ENCODE results near the gene AIG1. TPM values are rescaled to one million over a fixed set of nuclear protein-coding genes. Genes with fewer than 3 reads are reported as not detected.

AIG1 gene
- total and polyA plus RNA-seq, 2 experiments from 2014 or later, result 44.7 to 46.9 TPM

- Histone ChIP-seq H3F3A (ENCODE audit: insufficient read depth) (no peaks in the 10 kb centered on the region), H3K27me3 (replicated peaks; ENCODE audit: insufficient read depth) (no peaks in the 10 kb centered on the region), H3K9me3 (ENCODE audit: low read depth) (no peaks in the 10 kb centered on the region), H3K36me3 (ENCODE audit: low read depth) (no peaks in the 10 kb centered on the region), H3K79me2 (ENCODE audit: insufficient read depth) (no peaks in the 10 kb centered on the region), H3K9ac (no peak overlapping the region), H4K20me1 (ENCODE audit: insufficient read depth) (no peaks in the 10 kb centered on the region), H3K4me3 (no peak overlapping the region), H3K4me1 (ENCODE audit: insufficient read depth) (peaks cover 17% of the 10 kb centered on the region; the same call in 1 of the 2 replicates), H3K27ac (no peak overlapping the region), H3K9me2 (ENCODE audit: insufficient read depth) (no peaks in the 10 kb centered on the region), H2AFZ (no peak overlapping the region), H3K4me2 (ENCODE audit: unreplicated experiment) (no peak overlapping the region)
- in situ Hi-C loops (cut with MboI), result no loop called here
- 26 to 38% methylated on average over 1 of the region's 1 CpG for WGBS, 2 experiments (ENCODE audit: low coverage in 1 of 2, low lambda C conversion rate in 2 of 2, missing lambda C conversion rate in 2 of 2)
- no peak for DNase-seq
- no peak for TF ChIP-seq EZH2phosphoT487 (IDR thresholded peaks at IDR 0.05; ENCODE audit: insufficient read depth, low read depth)
- TF ChIP-seq EZH2 (IDR thresholded peaks at IDR 0.05; ENCODE audit: insufficient read depth, poor library complexity, severe bottlenecking), result no peak
Observed at GRCh38 chr6:143103916-143104315, 43.2 kb downstream of the AIG1 start.

DNA sequence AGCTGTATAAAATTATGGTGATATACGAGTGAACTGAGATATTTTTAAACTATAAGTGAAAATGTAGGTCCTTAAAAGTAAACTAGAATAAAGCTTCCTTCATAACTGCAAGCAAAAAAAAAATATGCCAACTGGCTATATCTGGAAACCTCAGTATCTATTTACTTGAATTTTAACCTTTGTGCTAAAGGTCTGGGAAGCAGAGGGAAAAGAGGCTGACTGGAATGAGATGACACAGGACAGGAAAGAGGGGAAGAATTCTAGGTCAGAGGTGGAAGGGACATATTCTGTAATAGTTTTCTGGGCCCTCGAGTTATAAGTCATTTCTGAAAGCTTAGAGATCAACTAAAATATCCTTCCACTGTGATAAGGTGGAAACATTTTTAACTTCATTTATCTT lies 46.8 kb downstream of the AIG1 start:
- no peak for TF ChIP-seq EZH2 (IDR thresholded peaks at IDR 0.05; ENCODE audit: insufficient read depth, poor library complexity, severe bottlenecking)
- TF ChIP-seq EZH2phosphoT487 (IDR thresholded peaks at IDR 0.05; ENCODE audit: insufficient read depth, low read depth), result no peak
- Histone ChIP-seq H3K4me1 (ENCODE audit: insufficient read depth) (peaks cover 40% of the 10 kb centered on the region), H2AFZ (peak overlapping the region; percentile 61; the same call in 1 of the 2 replicates), H3K27me3 (replicated peaks; ENCODE audit: insufficient read depth) (no peaks in the 10 kb centered on the region), H3K9me2 (ENCODE audit: insufficient read depth) (no peaks in the 10 kb centered on the region), H3K27ac (no peak overlapping the region), H3K36me3 (ENCODE audit: low read depth) (no peaks in the 10 kb centered on the region), H3K4me2 (ENCODE audit: unreplicated experiment) (no peak overlapping the region), H3F3A (ENCODE audit: insufficient read depth) (peaks cover 22% of the 10 kb centered on the region), H4K20me1 (ENCODE audit: insufficient read depth) (no peaks in the 10 kb centered on the region), H3K4me3 (no peak overlapping the region), H3K9ac (no peak overlapping the region), H3K9me3 (ENCODE audit: low read depth) (no peaks in the 10 kb centered on the region), H3K79me2 (ENCODE audit: insufficient read depth) (no peaks in the 10 kb centered on the region)
- WGBS, 2 experiments (ENCODE audit: low coverage in 1 of 2, low lambda C conversion rate in 2 of 2, missing lambda C conversion rate in 2 of 2), result 93 to 98% methylated on average over 2 of the region's 2 CpGs
- in situ Hi-C loops (cut with MboI), result no loop called here
- no peak for DNase-seq

- Histone ChIP-seq H3F3A (ENCODE audit: insufficient read depth) (peaks cover 22% of the 10 kb centered on the region), H3K4me2 (ENCODE audit: unreplicated experiment) (peak overlapping the region; percentile 22), H3K9ac (no peak overlapping the region), H3K27me3 (replicated peaks; ENCODE audit: insufficient read depth) (no peaks in the 10 kb centered on the region), H3K27ac (0 out of 2 replicates have a peak overlapping the region, but pooled peaks have one; percentile 15), H2AFZ (peak overlapping the region; percentile 61), H3K9me3 (ENCODE audit: low read depth) (no peaks in the 10 kb centered on the region), H3K9me2 (ENCODE audit: insufficient read depth) (no peaks in the 10 kb centered on the region), H3K4me3 (no peak overlapping the region), H4K20me1 (ENCODE audit: insufficient read depth) (no peaks in the 10 kb centered on the region), H3K79me2 (ENCODE audit: insufficient read depth) (no peaks in the 10 kb centered on the region), H3K36me3 (ENCODE audit: low read depth) (no peaks in the 10 kb centered on the region), H3K4me1 (ENCODE audit: insufficient read depth) (peaks cover 40% of the 10 kb centered on the region)
- 36 to 42% methylated on average over 6 of the region's 6 CpGs for WGBS, 2 experiments (ENCODE audit: low coverage in 1 of 2, low lambda C conversion rate in 2 of 2, missing lambda C conversion rate in 2 of 2)
- DNase-seq, result peak; percentile 16
- TF ChIP-seq EZH2 (IDR thresholded peaks at IDR 0.05; ENCODE audit: insufficient read depth, poor library complexity, severe bottlenecking) (no peak), EZH2phosphoT487 (IDR thresholded peaks at IDR 0.05; ENCODE audit: insufficient read depth, low read depth) (no peak)
- in situ Hi-C loops (cut with MboI), result no loop called here
Observed at GRCh38 chr6:143107911-143108761, 47.4 kb downstream of the AIG1 start.

GRCh38 chr6:143109196-143109595 lies 48.5 kb downstream of the AIG1 start:
- Histone ChIP-seq H3K4me2 (ENCODE audit: unreplicated experiment) (no peak overlapping the region), H3K9me3 (ENCODE audit: low read depth) (no peaks in the 10 kb centered on the region), H3K27ac (no peak overlapping the region), H3K9ac (no peak overlapping the region), H3K36me3 (ENCODE audit: low read depth) (no peaks in the 10 kb centered on the region), H3K4me3 (no peak overlapping the region), H3K27me3 (replicated peaks; ENCODE audit: insufficient read depth) (no peaks in the 10 kb centered on the region), H3K79me2 (ENCODE audit: insufficient read depth) (no peaks in the 10 kb centered on the region), H3F3A (ENCODE audit: insufficient read depth) (peaks cover 22% of the 10 kb centered on the region), H3K9me2 (ENCODE audit: insufficient read depth) (no peaks in the 10 kb centered on the region), H4K20me1 (ENCODE audit: insufficient read depth) (no peaks in the 10 kb centered on the region), H2AFZ (no peak overlapping the region), H3K4me1 (ENCODE audit: insufficient read depth) (peaks cover 40% of the 10 kb centered on the region)
- in situ Hi-C loops (cut with MboI), result no loop called here
- no peak for DNase-seq
- no peak for TF ChIP-seq EZH2phosphoT487 (IDR thresholded peaks at IDR 0.05; ENCODE audit: insufficient read depth, low read depth)
- TF ChIP-seq EZH2 (IDR thresholded peaks at IDR 0.05; ENCODE audit: insufficient read depth, poor library complexity, severe bottlenecking), result no peak
- WGBS, 2 experiments (ENCODE audit: low coverage in 1 of 2, low lambda C conversion rate in 2 of 2, missing lambda C conversion rate in 2 of 2), result 89% methylated on average over 4 of the region's 4 CpGs

All from GM23248 (cell line).